GM23338 (cell line): ENCODE measurements around the gene RANGAP1. TPM values are rescaled to one million over a fixed set of nuclear protein-coding genes. Genes with fewer than 3 reads are reported as not detected.
A peak's percentile ranks its signal among the peaks of the same experiment; 100 is the strongest.

ENCODE experiments used
- ATAC-seq: fragments of 200-7000 bp; cut with Tn5 transposase; 3 replicates; pipeline ENCODE4 v1.9.1; 2020
- DNase-seq: peaks from one replicate; pipeline ENCODE4 v3.0.0-alpha.2; 2015; ENCODE audit warnings: low spot score
- H2AFZ ChIP-seq: fragments of 200-600 bp; sonication (generic); 2 replicates; pipeline ENCODE4 v1.8.0; 2016; ENCODE audit warnings: antibody characterized with exemption, mild to moderate bottlenecking, moderate library complexity
- H3F3A ChIP-seq: fragments of 200-600 bp; sonication (generic); replicated peaks from 2 replicates; pipeline ENCODE4 v1.8.0; 2017; ENCODE audit warnings: antibody characterized with exemption, mixed run types, low read depth
- H3K27ac ChIP-seq: fragments of 200-600 bp; sonication (generic); 2 replicates; pipeline ENCODE4 v1.6.1; 2016; ENCODE audit warnings: low read depth
- H3K27me3 ChIP-seq: fragments of 200-600 bp; sonication (generic); 2 replicates; pipeline ENCODE4 v1.8.0; 2016; ENCODE audit warnings: mild to moderate bottlenecking, mixed run types, moderate library complexity; ENCODE audit not compliant: insufficient read depth
- H3K36me3 ChIP-seq: fragments of 200-600 bp; sonication (generic); 2 replicates; pipeline ENCODE4 v1.8.0; 2016; ENCODE audit warnings: mild to moderate bottlenecking; ENCODE audit not compliant: insufficient read depth
- H3K4me1 ChIP-seq: fragments of 200-600 bp; sonication (generic); 2 replicates; pipeline ENCODE4 v1.8.0; 2016; ENCODE audit warnings: mild to moderate bottlenecking, moderate library complexity; ENCODE audit not compliant: insufficient read depth
- H3K4me2 ChIP-seq: fragments of 200-600 bp; sonication (generic); 2 replicates; pipeline ENCODE4 v1.7.1; 2017; ENCODE audit warnings: mixed run types
- H3K4me3 ChIP-seq: fragments of 200-600 bp; sonication (generic); 2 replicates; pipeline ENCODE4 v1.6.1; 2016; ENCODE audit warnings: mixed run types
- H3K79me2 ChIP-seq: fragments of 200-600 bp; sonication (generic); replicated peaks from 2 replicates; pipeline ENCODE4 v1.8.0; 2017; ENCODE audit warnings: mild to moderate bottlenecking; ENCODE audit not compliant: insufficient read depth
- H3K9me2 ChIP-seq: fragments of 200-600 bp; sonication (generic); 2 replicates; pipeline ENCODE4 v1.8.0; 2017; ENCODE audit not compliant: insufficient read depth
- H4K20me1 ChIP-seq: fragments of 200-600 bp; sonication (generic); replicated peaks from 2 replicates; pipeline ENCODE4 v1.8.0; 2017; ENCODE audit warnings: mild to moderate bottlenecking; ENCODE audit not compliant: insufficient read depth
- H3K27ac Mint-ChIP-seq: 2 replicates; pipeline ENCODE4 v1.8.0; 2020; ENCODE audit warnings: inconsistent platforms, mild to moderate bottlenecking, moderate library complexity, mixed read lengths
- H3K27me3 Mint-ChIP-seq: 3 replicates; pipeline ENCODE4 v1.8.0; 2022; ENCODE audit warnings: low read depth, mild to moderate bottlenecking, moderate library complexity, mixed read lengths, inconsistent platforms; ENCODE audit not compliant: insufficient read depth, poor library complexity
- H3K36me3 Mint-ChIP-seq: 3 replicates; pipeline ENCODE4 v1.8.0; 2021; ENCODE audit warnings: low read depth, mild to moderate bottlenecking, inconsistent platforms, moderate library complexity, mixed read lengths
- H3K4me1 Mint-ChIP-seq: 3 replicates; pipeline ENCODE4 v1.8.0; 2020; ENCODE audit warnings: mild to moderate bottlenecking, inconsistent platforms, mixed read lengths
- H3K4me3 Mint-ChIP-seq: 3 replicates; pipeline ENCODE4 v1.8.0; 2021; ENCODE audit warnings: moderate library complexity, mild to moderate bottlenecking, inconsistent platforms, mixed read lengths
- H3K9me3 Mint-ChIP-seq: 3 replicates; pipeline ENCODE4 v1.8.0; 2020; ENCODE audit warnings: moderate library complexity, mild to moderate bottlenecking, inconsistent platforms, mixed read lengths
- CREB1 ChIP-seq: fragments of 250-450 bp; sonication (Bioruptor Pico); IDR thresholded peaks from 2 replicates; pipeline ENCODE4 v1.5.0; 2020; ENCODE audit warnings: low read depth, mild to moderate bottlenecking, moderate library complexity
- EZH2 ChIP-seq: fragments of 200-600 bp; sonication (generic); IDR thresholded peaks from one replicate; pipeline ENCODE4 v1.8.0; 2017; ENCODE audit warnings: antibody characterized with exemption, mild to moderate bottlenecking, low read depth; ENCODE audit not compliant: unreplicated experiment
- JUNB ChIP-seq: IDR thresholded peaks from one replicate; pipeline ENCODE4 v1.6.1; 2016; ENCODE audit warnings: antibody characterized with exemption; ENCODE audit not compliant: unreplicated experiment
- NANOG ChIP-seq: IDR thresholded peaks from 2 replicates; pipeline ENCODE4 v1.6.1; 2016; ENCODE audit warnings: antibody characterized with exemption, borderline replicate concordance
- POLR2AphosphoS5 ChIP-seq: IDR thresholded peaks from 2 replicates; pipeline ENCODE4 v1.6.1; 2016; ENCODE audit warnings: antibody characterized with exemption, low read depth
- STAT1 ChIP-seq: IDR thresholded peaks from one replicate; pipeline ENCODE4 v1.6.1; 2016; ENCODE audit warnings: antibody characterized with exemption; ENCODE audit not compliant: unreplicated experiment
- ZNF114 ChIP-seq: fragments of 250-450 bp; sonication (Bioruptor Pico); IDR thresholded peaks from 2 replicates; pipeline ENCODE4 v1.5.0; 2020; ENCODE audit warnings: mild to moderate bottlenecking, moderate library complexity
- ZNF331 ChIP-seq: fragments of 250-450 bp; sonication (Bioruptor Pico); IDR thresholded peaks from 2 replicates; pipeline ENCODE4 v1.5.0; 2020; ENCODE audit warnings: low read depth, mild to moderate bottlenecking, moderate library complexity
- polyA plus RNA-seq: library from polyadenylated mRNA; unstranded; fragments of >200 nt; fragmentation: Nextera tagmentation; extraction: Ambion mirVana; gene quantifications from 2 replicates; pipeline ENCODE4 v1.2.1, GENCODE V29; 2016
- total RNA-seq: library from RNA; depleted of rRNA; stranded (reverse); fragments of >200 nt; shearing (Covaris generic); gene quantifications from 2 replicates; pipeline ENCODE4 v1.2.3, GENCODE V29; 2014
- TF ChIP-seq, protein P1 (sequence below), 2 experiments: fragments of 200-600 bp in 1 of 2; sonication (generic) in 1 of 2; conservative IDR thresholded peaks; 2 replicates each; pipeline versions ENCODE4 v1.5.1 to v1.6.1; 2016 to 2017; ENCODE audit warnings: antibody characterized with exemption in 2 of 2, low read depth in 2 of 2, mild to moderate bottlenecking in 2 of 2, moderate library complexity in 1 of 2
- TF ChIP-seq, protein P2 (sequence below): IDR thresholded peaks from 2 replicates; pipeline ENCODE4 v1.6.1; 2016; ENCODE audit warnings: antibody characterized with exemption
- TF ChIP-seq, protein P3 (sequence below): IDR thresholded peaks from one replicate; pipeline ENCODE4 v1.6.1; 2018; ENCODE audit warnings: antibody characterized with exemption; ENCODE audit not compliant: unreplicated experiment

The RANGAP1 gene
- total and polyA plus RNA-seq, 2 experiments from 2014 or later: 54.7 to 141 TPM

DNA sequence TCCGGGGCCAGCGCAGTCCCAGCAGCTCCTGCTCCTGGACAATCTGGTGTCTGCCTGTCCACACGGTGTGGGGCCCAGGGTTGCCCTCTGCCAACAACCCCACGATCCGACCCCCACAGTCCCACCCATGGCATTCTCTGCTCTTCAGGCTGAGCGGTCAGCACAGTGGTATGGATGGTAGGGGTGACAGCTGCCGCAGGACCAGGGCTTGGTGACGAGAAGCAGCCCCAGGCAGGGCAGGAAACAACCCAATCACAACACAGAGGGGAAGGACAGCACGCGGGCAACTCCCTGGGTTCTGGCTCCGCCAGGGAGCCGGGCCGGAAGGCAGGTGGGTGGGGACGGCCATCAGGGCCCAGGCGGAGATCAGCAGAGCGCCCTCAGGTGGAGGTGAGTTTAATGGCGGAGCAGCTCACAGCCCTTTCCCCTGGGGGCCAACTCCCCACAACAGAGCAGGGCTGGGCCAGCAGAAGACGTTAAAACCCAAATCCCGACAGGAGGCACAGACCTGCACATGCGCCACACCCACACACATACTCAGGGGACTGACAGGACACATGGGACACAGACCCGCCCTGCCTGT, 40.0 kb downstream of the RANGAP1 start:
- H3K4me1 ChIP-seq: no peaks in the 10 kb centered on the region
- Mint-ChIP-seq H3K36me3 (peaks cover 52% of the 10 kb centered on the region), H3K4me1 (no peaks in the 10 kb centered on the region; the same call in 2 of the 3 replicates), H3K27me3 (peaks cover 5% of the 10 kb centered on the region), H3K27ac (no peak overlapping the region), H3K9me3 (no peaks in the 10 kb centered on the region), H3K4me3 (no peak overlapping the region)
- H2AFZ ChIP-seq: no peak overlapping the region
- peaks cover 30% of the 10 kb centered on the region for H3F3A ChIP-seq
- ATAC-seq (peak; percentile 84), DNase-seq (peak; percentile 81)
- no peak overlapping the region for H3K27ac ChIP-seq
- H3K4me3 ChIP-seq: no peak overlapping the region
- TF ChIP-seq, protein P1, sequence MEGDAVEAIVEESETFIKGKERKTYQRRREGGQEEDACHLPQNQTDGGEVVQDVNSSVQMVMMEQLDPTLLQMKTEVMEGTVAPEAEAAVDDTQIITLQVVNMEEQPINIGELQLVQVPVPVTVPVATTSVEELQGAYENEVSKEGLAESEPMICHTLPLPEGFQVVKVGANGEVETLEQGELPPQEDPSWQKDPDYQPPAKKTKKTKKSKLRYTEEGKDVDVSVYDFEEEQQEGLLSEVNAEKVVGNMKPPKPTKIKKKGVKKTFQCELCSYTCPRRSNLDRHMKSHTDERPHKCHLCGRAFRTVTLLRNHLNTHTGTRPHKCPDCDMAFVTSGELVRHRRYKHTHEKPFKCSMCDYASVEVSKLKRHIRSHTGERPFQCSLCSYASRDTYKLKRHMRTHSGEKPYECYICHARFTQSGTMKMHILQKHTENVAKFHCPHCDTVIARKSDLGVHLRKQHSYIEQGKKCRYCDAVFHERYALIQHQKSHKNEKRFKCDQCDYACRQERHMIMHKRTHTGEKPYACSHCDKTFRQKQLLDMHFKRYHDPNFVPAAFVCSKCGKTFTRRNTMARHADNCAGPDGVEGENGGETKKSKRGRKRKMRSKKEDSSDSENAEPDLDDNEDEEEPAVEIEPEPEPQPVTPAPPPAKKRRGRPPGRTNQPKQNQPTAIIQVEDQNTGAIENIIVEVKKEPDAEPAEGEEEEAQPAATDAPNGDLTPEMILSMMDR (conservative IDR thresholded peaks at IDR 0.05; ENCODE audit: low read depth in 2 of 2): peak; percentile 54 to 72
- peak; percentile 18; the same call in 1 of the 2 replicates for TF ChIP-seq POLR2AphosphoS5
- no peak for TF ChIP-seq ZNF114 (CRISPR knock-in tag)
- TF ChIP-seq, protein P2, sequence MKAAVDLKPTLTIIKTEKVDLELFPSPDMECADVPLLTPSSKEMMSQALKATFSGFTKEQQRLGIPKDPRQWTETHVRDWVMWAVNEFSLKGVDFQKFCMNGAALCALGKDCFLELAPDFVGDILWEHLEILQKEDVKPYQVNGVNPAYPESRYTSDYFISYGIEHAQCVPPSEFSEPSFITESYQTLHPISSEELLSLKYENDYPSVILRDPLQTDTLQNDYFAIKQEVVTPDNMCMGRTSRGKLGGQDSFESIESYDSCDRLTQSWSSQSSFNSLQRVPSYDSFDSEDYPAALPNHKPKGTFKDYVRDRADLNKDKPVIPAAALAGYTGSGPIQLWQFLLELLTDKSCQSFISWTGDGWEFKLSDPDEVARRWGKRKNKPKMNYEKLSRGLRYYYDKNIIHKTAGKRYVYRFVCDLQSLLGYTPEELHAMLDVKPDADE: no peak
- no peak for TF ChIP-seq ZNF331 (CRISPR knock-in tag)
- H3K27me3 ChIP-seq: no peaks in the 10 kb centered on the region
- peaks cover 19% of the 10 kb centered on the region for H3K36me3 ChIP-seq
- no peaks in the 10 kb centered on the region for H3K9me2 ChIP-seq
- H3K79me2 ChIP-seq: no peaks in the 10 kb centered on the region
- H4K20me1 ChIP-seq: no peaks in the 10 kb centered on the region; the same call in 1 of the 2 replicates
- no peak overlapping the region for H3K4me2 ChIP-seq

- no peaks in the 10 kb centered on the region for H3K27me3 ChIP-seq
- Mint-ChIP-seq H3K9me3 (no peaks in the 10 kb centered on the region), H3K27me3 (peaks cover 12% of the 10 kb centered on the region), H3K4me1 (peaks cover 4% of the 10 kb centered on the region; the same call in 1 of the 3 replicates), H3K27ac (peak overlapping the region; percentile 52; the same call in 1 of the 2 replicates), H3K4me3 (no peak overlapping the region), H3K36me3 (peaks cover 34% of the 10 kb centered on the region)
- H3K9me2 ChIP-seq: no peaks in the 10 kb centered on the region
- H3K4me3 ChIP-seq: no peak overlapping the region
- ATAC-seq (no peak), DNase-seq (no peak)
- peak overlapping the region; percentile 45; the same call in 1 of the 2 replicates for H3K27ac ChIP-seq
- no peak overlapping the region for H2AFZ ChIP-seq
- peaks cover 7% of the 10 kb centered on the region for H3K36me3 ChIP-seq
- no peak overlapping the region for H3K4me2 ChIP-seq
- H3K4me1 ChIP-seq: peaks cover 3% of the 10 kb centered on the region; the same call in 1 of the 2 replicates
- peaks cover 32% of the 10 kb centered on the region for H3F3A ChIP-seq
- no peaks in the 10 kb centered on the region for H3K79me2 ChIP-seq
- H4K20me1 ChIP-seq: no peaks in the 10 kb centered on the region; the same call in 1 of the 2 replicates
- no peak for TF ChIP-seq ZNF331 (CRISPR knock-in tag)
- TF ChIP-seq, protein P3, sequence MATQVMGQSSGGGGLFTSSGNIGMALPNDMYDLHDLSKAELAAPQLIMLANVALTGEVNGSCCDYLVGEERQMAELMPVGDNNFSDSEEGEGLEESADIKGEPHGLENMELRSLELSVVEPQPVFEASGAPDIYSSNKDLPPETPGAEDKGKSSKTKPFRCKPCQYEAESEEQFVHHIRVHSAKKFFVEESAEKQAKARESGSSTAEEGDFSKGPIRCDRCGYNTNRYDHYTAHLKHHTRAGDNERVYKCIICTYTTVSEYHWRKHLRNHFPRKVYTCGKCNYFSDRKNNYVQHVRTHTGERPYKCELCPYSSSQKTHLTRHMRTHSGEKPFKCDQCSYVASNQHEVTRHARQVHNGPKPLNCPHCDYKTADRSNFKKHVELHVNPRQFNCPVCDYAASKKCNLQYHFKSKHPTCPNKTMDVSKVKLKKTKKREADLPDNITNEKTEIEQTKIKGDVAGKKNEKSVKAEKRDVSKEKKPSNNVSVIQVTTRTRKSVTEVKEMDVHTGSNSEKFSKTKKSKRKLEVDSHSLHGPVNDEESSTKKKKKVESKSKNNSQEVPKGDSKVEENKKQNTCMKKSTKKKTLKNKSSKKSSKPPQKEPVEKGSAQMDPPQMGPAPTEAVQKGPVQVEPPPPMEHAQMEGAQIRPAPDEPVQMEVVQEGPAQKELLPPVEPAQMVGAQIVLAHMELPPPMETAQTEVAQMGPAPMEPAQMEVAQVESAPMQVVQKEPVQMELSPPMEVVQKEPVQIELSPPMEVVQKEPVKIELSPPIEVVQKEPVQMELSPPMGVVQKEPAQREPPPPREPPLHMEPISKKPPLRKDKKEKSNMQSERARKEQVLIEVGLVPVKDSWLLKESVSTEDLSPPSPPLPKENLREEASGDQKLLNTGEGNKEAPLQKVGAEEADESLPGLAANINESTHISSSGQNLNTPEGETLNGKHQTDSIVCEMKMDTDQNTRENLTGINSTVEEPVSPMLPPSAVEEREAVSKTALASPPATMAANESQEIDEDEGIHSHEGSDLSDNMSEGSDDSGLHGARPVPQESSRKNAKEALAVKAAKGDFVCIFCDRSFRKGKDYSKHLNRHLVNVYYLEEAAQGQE: no peak
- TF ChIP-seq POLR2AphosphoS5: no peak
- no peak for TF ChIP-seq STAT1
- no peak for TF ChIP-seq CREB1 (CRISPR knock-in tag)
- TF ChIP-seq JUNB: no peak
- TF ChIP-seq, protein P2: no peak
- TF ChIP-seq, protein P1 (conservative IDR thresholded peaks at IDR 0.05; ENCODE audit: low read depth in 2 of 2): no peak
- TF ChIP-seq NANOG: no peak
- no peak for TF ChIP-seq EZH2
Observed at GRCh38 chr22:41243361-41243760, 42.6 kb downstream of the RANGAP1 start.
